H1 (cell line): Measurements from ENCODE around the gene SH3RF3. TPM values are rescaled to one million over a fixed set of nuclear protein-coding genes. Genes with fewer than 3 reads are reported as not detected.

Source experiments
- CBX5 ChIP-seq: fragments of 300-800, 300-1000 bp; sonication (generic); IDR thresholded peaks from 2 replicates; pipeline ENCODE4 v1.7.1; 2016; ENCODE audit warnings: antibody characterized with exemption, low read length, low read depth
- FOSL1 ChIP-seq: IDR thresholded peaks from 2 replicates; pipeline ENCODE4 v1.6.1; 2011; ENCODE audit warnings: mild to moderate bottlenecking, low read depth, low read length, moderate library complexity; ENCODE audit not compliant: insufficient read depth
- GTF2F1 ChIP-seq: IDR thresholded peaks from 2 replicates; pipeline ENCODE4 v1.6.1; 2012; ENCODE audit warnings: low read depth, low read length, improper control_type of control experiment, borderline replicate concordance
- HDAC6 ChIP-seq: IDR thresholded peaks from one replicate; pipeline ENCODE4 v1.7.1; 2012; ENCODE audit warnings: low read depth, mild to moderate bottlenecking, inconsistent platforms, low read length, moderate library complexity
- KDM4A ChIP-seq: IDR thresholded peaks from one replicate; pipeline ENCODE4 v1.7.1; 2012; ENCODE audit warnings: low read depth, mild to moderate bottlenecking, moderate library complexity, low read length, inconsistent platforms; ENCODE audit not compliant: severe bottlenecking
- KDM5A ChIP-seq: fragments of 200-600 bp; IDR thresholded peaks from 2 replicates; pipeline ENCODE4 v1.7.1; 2012; ENCODE audit warnings: mild to moderate bottlenecking, low read length, inconsistent platforms, mixed read lengths
- MAFK ChIP-seq: IDR thresholded peaks from 2 replicates; pipeline ENCODE4 v1.6.1; 2012; ENCODE audit warnings: low read depth, mild to moderate bottlenecking, improper control_type of control experiment, low read length
- RFX5 ChIP-seq: IDR thresholded peaks from 2 replicates; pipeline ENCODE4 v1.6.1; 2011; ENCODE audit warnings: low read depth, low read length, improper control_type of control experiment, borderline replicate concordance
- SUZ12 ChIP-seq: fragments of 200-600 bp; sonication (generic); IDR thresholded peaks from 2 replicates; pipeline ENCODE4 v1.6.1; 2012; ENCODE audit warnings: mild to moderate bottlenecking, inconsistent platforms, low read length, moderate library complexity, mixed read lengths
- TAF1 ChIP-seq: IDR thresholded peaks from 2 replicates; pipeline ENCODE4 v1.6.1; 2011; ENCODE audit warnings: mild to moderate bottlenecking, low read depth, low read length
- TCF12 ChIP-seq: IDR thresholded peaks from 2 replicates; pipeline ENCODE4 v1.6.1; 2011; ENCODE audit warnings: low read depth, mild to moderate bottlenecking, low read length
- polyA plus RNA-seq, 7 experiments: library from polyadenylated mRNA; depleted of rRNA in 3 of 7; stranded (reverse) in 5 of 7; unstranded in 2 of 7; fragments of >200 nt in 5 of 7; fragments of 200-250 nt in 2 of 7; gene quantifications; 1 replicate in 5 of 7; 2 replicates in 1 of 7; 4 replicates in 1 of 7; pipeline versions ENCODE4 v1.2.1 to v1.2.3, GENCODE V29; 2011 to 2013; ENCODE audit warnings: missing spikeins in 2 of 7, mixed read lengths in 2 of 7
- total RNA-seq: library from RNA; stranded (reverse); fragmentation: NEBNext Ultra II Directional; extraction: Animal tissue kit (Norgen Biotek cat#: 25700); gene quantifications from 2 replicates; pipeline ENCODE4 v1.2.1, GENCODE V29; 2021
- TF ChIP-seq, protein P1 (sequence below): fragments of 300-600 bp; sonication (generic); IDR thresholded peaks from 2 replicates; pipeline ENCODE4 v1.7.1; 2012; ENCODE audit warnings: low read length, moderate library complexity, mild to moderate bottlenecking, inconsistent platforms; ENCODE audit not compliant: insufficient replicate concordance

Gene SH3RF3
- total and polyA plus RNA-seq, 2 of the 8 experiments (the other 6 are each of a cell fraction or from before 2014, with no cell fraction given), result 0.11 to 0.65 TPM

- TF ChIP-seq, protein P1, sequence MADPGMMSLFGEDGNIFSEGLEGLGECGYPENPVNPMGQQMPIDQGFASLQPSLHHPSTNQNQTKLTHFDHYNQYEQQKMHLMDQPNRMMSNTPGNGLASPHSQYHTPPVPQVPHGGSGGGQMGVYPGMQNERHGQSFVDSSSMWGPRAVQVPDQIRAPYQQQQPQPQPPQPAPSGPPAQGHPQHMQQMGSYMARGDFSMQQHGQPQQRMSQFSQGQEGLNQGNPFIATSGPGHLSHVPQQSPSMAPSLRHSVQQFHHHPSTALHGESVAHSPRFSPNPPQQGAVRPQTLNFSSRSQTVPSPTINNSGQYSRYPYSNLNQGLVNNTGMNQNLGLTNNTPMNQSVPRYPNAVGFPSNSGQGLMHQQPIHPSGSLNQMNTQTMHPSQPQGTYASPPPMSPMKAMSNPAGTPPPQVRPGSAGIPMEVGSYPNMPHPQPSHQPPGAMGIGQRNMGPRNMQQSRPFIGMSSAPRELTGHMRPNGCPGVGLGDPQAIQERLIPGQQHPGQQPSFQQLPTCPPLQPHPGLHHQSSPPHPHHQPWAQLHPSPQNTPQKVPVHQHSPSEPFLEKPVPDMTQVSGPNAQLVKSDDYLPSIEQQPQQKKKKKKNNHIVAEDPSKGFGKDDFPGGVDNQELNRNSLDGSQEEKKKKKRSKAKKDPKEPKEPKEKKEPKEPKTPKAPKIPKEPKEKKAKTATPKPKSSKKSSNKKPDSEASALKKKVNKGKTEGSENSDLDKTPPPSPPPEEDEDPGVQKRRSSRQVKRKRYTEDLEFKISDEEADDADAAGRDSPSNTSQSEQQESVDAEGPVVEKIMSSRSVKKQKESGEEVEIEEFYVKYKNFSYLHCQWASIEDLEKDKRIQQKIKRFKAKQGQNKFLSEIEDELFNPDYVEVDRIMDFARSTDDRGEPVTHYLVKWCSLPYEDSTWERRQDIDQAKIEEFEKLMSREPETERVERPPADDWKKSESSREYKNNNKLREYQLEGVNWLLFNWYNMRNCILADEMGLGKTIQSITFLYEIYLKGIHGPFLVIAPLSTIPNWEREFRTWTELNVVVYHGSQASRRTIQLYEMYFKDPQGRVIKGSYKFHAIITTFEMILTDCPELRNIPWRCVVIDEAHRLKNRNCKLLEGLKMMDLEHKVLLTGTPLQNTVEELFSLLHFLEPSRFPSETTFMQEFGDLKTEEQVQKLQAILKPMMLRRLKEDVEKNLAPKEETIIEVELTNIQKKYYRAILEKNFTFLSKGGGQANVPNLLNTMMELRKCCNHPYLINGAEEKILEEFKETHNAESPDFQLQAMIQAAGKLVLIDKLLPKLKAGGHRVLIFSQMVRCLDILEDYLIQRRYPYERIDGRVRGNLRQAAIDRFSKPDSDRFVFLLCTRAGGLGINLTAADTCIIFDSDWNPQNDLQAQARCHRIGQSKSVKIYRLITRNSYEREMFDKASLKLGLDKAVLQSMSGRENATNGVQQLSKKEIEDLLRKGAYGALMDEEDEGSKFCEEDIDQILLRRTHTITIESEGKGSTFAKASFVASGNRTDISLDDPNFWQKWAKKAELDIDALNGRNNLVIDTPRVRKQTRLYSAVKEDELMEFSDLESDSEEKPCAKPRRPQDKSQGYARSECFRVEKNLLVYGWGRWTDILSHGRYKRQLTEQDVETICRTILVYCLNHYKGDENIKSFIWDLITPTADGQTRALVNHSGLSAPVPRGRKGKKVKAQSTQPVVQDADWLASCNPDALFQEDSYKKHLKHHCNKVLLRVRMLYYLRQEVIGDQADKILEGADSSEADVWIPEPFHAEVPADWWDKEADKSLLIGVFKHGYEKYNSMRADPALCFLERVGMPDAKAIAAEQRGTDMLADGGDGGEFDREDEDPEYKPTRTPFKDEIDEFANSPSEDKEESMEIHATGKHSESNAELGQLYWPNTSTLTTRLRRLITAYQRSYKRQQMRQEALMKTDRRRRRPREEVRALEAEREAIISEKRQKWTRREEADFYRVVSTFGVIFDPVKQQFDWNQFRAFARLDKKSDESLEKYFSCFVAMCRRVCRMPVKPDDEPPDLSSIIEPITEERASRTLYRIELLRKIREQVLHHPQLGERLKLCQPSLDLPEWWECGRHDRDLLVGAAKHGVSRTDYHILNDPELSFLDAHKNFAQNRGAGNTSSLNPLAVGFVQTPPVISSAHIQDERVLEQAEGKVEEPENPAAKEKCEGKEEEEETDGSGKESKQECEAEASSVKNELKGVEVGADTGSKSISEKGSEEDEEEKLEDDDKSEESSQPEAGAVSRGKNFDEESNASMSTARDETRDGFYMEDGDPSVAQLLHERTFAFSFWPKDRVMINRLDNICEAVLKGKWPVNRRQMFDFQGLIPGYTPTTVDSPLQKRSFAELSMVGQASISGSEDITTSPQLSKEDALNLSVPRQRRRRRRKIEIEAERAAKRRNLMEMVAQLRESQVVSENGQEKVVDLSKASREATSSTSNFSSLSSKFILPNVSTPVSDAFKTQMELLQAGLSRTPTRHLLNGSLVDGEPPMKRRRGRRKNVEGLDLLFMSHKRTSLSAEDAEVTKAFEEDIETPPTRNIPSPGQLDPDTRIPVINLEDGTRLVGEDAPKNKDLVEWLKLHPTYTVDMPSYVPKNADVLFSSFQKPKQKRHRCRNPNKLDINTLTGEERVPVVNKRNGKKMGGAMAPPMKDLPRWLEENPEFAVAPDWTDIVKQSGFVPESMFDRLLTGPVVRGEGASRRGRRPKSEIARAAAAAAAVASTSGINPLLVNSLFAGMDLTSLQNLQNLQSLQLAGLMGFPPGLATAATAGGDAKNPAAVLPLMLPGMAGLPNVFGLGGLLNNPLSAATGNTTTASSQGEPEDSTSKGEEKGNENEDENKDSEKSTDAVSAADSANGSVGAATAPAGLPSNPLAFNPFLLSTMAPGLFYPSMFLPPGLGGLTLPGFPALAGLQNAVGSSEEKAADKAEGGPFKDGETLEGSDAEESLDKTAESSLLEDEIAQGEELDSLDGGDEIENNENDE, result no peak
- TF ChIP-seq FOSL1 (no peak), HDAC6 (no peak), SUZ12 (peak; percentile 96), CBX5 (no peak), RFX5 (no peak), GTF2F1 (no peak), KDM5A (no peak), TCF12 (no peak), KDM4A (peak; percentile 40), TAF1 (no peak), MAFK (no peak)
Observed at GRCh38 chr2:109129356-109129920, 433 bp downstream of the SH3RF3 start (continued).
